Spleen (tissue), 7 donors: ENCODE data around the gene P2RX1.

Experiments used
- CTCF ChIP-seq, 11 experiments: fragments of 200-600 bp in 7 of 11; fragments of 450-650 bp in 4 of 11; sonication (generic) in 4 of 11; IDR thresholded peaks in 8 of 11; conservative IDR thresholded peaks in 3 of 11; 1 replicate in 7 of 11; 2 replicates in 4 of 11; pipeline versions ENCODE4 v1.4.0 to v1.8.0; 2016 to 2021; ENCODE audit warnings: antibody characterized with exemption in 11 of 11, inconsistent platforms in 4 of 11, mild to moderate bottlenecking in 1 of 11
- POLR2AphosphoS5 ChIP-seq, 3 donors: sonication (generic); formaldehyde crosslinking; IDR thresholded peaks; one replicate each; pipeline ENCODE4 v1.5.1; 2017; ENCODE audit warnings: antibody characterized with exemption in 3 of 3
- donor health status: DM: no; HTN: no; CAD: no; lungs with moderate emphysema.
- donor health status: DM: no; HTN: no; CAD: no.
- donor health status: DM: no; HTN: no; CAD: no.

DNA sequence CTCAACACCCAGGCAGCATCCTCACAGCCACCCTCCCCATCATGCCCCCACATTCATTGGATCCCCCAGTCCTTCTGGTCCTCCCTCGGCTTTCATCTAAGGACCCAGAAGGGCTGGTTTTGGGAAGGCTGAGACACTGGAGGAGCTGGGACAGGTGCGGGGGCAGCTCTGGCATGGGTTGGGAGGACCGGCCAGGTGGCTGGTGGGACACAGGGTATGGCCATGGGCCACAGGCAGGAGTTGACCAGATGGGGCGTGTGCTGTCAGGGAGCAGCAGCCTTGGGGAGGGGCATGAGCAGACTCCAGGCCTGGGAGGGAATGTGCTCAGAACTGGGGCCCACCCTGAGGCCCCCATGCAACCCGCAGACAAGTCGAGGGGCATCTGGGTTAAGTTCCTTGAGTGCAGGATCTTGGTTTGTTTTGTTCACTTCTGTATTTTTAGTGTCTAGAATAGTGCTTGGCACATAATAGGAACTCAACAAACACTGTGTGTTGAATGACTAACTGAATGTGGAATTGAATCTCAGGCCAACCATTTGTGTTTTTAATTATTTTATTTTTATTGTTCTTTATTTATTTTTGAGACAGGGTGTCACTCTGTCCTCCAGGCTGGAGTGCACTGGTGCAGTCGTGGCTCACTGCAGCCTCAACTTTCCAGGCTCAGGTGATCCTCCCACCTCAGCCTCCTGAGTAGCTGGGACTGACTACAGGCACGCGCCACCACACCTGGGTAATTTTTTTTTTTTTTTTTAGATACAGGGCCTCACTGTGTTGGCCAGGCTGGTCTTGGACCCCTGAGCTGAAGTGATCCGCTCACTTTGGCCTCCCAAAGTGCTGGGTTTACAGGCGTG lies 5.6 kb downstream of the P2RX1 start:
- no peak for TF ChIP-seq CTCF (IDR thresholded peaks at IDR 0.05 in 8 of 11, conservative IDR thresholded peaks at IDR 0.05 in 3 of 11)
- no peak for TF ChIP-seq POLR2AphosphoS5 (IDR thresholded peaks at IDR 0.05)
